ENCODE measurements around the gene PLOD3.

GRCh38 chr7:101198476-101198875 lies 18.9 kb downstream of the PLOD3 start:
- TF ChIP-seq POLR2AphosphoS5 (IDR thresholded peaks at IDR 0.05) (no peak), EP300 (IDR thresholded peaks at IDR 0.05) (no peak)

All from stomach (tissue), 4 donors.